ENCODE data around the gene YOD1. TPM values are rescaled to one million over a fixed set of nuclear protein-coding genes. Genes with fewer than 3 reads are reported as not detected.

Gene YOD1
- total RNA-seq, 5 donors from 2014 or later (not counting 1 experiment from before 2014, with no cell fraction given) = 7.8 to 13.5 (median 8.7) TPM

DNA sequence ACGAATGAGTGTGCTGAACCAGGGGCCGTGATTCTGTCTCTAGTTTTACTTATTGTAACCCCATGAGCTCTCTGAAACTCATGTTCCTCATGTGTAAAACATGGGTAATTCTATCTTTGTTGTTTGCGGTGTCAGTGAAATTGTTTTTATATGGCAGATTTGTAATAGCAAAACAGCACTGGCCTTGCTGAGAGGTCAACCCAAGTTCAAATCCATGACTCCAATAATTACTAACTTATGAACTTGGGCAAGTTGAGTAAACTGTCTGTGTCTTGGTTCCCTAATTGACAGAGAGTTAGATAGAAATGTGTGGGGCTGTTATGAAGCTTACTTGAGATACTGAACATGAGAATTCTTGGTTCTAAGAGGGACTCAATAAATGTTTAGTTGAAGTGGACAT is 36.3 kb downstream of the YOD1 start:
- Mint-ChIP-seq H3K27ac (no peak overlapping the region), H3K36me3 (no peaks in the 10 kb centered on the region), H3K27me3 (peaks cover 19 to 39% of the 10 kb centered on the region in 2 donors), H3K4me1 (no peaks in the 10 kb centered on the region), H3K4me3 (no peak overlapping the region), H3K9me3 (no peaks in the 10 kb centered on the region)
- WGBS (ENCODE audit: insufficient coverage) = no CpG with 5 or more reads among the region's 3 CpGs
- Histone ChIP-seq H3K4me3 (ENCODE audit: control insufficient read depth in 1 of 2, extremely low read depth in 1 of 2, low read length in 1 of 2) (no peak overlapping the region), H3K27ac (ENCODE audit: low read length) (no peak overlapping the region), H3K4me1 (ENCODE audit: control insufficient read depth in 1 of 2, extremely low read depth in 1 of 2, insufficient read depth in 2 of 2, low read length in 2 of 2) (no peaks in the 10 kb centered on the region), H3K27me3 (replicated peaks in 1 of 2; ENCODE audit: control insufficient read depth in 2 of 2, extremely low read depth in 1 of 2, insufficient read depth in 2 of 2, low read length in 1 of 2) (peaks cover 0 to 3% of the 10 kb centered on the region in 2 experiments), H3K36me3 (ENCODE audit: control insufficient read depth in 2 of 2, extremely low read depth in 1 of 2, insufficient read depth in 1 of 2, low read length in 1 of 2) (no peaks in the 10 kb centered on the region), H3K9me3 (no peaks in the 10 kb centered on the region)
- ATAC-seq (replicated peaks in 1 of 4) = no peak
- ChIA-PET POLR2A (no interaction called here), CTCF (interaction anchor here in 1 of 2 donors (1.6 kb wide), 1 partner anchor 10 kb away, joined by 5 read pairs; no protein-coding TSS in a partner anchor)
- DNase-seq = no peak

GRCh38 chr1:207013321-207014085 is 37.5 kb downstream of the YOD1 start:
- ChIA-PET POLR2A (interaction anchor here in 1 of 2 donors (0.5 kb wide), 1 partner anchor 121 kb away, joined by 3 read pairs; no protein-coding TSS in a partner anchor), CTCF (interaction anchor here in 1 of 2 donors (1.6 kb wide), 1 partner anchor 9 kb away, joined by 5 read pairs; no protein-coding TSS in a partner anchor)
- H3K36me3 Mint-ChIP-seq = no peaks in the 10 kb centered on the region
- 92% methylated on average over 4 of the region's 6 CpGs for WGBS (ENCODE audit: insufficient coverage)
- H3K27ac Mint-ChIP-seq = no peak overlapping the region
- Histone ChIP-seq H3K36me3 (ENCODE audit: control insufficient read depth in 2 of 2, extremely low read depth in 1 of 2, insufficient read depth in 1 of 2, low read length in 1 of 2) (no peaks in the 10 kb centered on the region), H3K4me1 (ENCODE audit: control insufficient read depth in 1 of 2, extremely low read depth in 1 of 2, insufficient read depth in 2 of 2, low read length in 2 of 2) (no peaks in the 10 kb centered on the region), H3K4me3 (ENCODE audit: control insufficient read depth in 1 of 2, extremely low read depth in 1 of 2, low read length in 1 of 2) (no peak overlapping the region), H3K27ac (ENCODE audit: low read length) (no peak overlapping the region), H3K27me3 (replicated peaks in 1 of 2; ENCODE audit: control insufficient read depth in 2 of 2, extremely low read depth in 1 of 2, insufficient read depth in 2 of 2, low read length in 1 of 2) (peaks cover 0 to 3% of the 10 kb centered on the region in 2 experiments), H3K9me3 (no peaks in the 10 kb centered on the region)
- no peak overlapping the region for H3K4me3 Mint-ChIP-seq
- H3K27me3 Mint-ChIP-seq = peaks cover 16 to 33% of the 10 kb centered on the region in 2 donors
- H3K4me1 Mint-ChIP-seq = no peaks in the 10 kb centered on the region
- ATAC-seq (replicated peaks in 1 of 4) (no peak), DNase-seq (no peak)
- no peaks in the 10 kb centered on the region for H3K9me3 Mint-ChIP-seq

DNA sequence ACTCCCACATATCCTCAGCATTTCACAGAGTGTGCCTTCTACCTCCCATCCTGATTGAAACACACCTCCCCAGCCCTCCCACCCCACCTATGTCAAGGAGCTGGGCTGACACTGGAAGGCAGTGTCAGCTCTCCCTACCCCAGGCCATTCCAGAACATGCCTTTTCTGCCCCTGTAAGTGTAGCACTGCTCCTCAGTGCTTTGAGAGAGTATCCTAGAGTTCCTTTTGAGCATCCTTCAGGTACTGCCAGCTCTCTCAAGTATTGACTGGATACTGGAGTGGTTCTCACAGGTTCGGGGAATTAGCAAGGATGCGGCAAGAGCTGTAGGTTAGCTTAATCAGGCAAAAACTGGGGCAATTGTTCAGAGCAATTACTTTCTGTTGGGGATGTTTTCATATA is 40.3 kb downstream of the YOD1 start:
- peaks cover 0 to 6% of the 10 kb centered on the region in 2 experiments for H3K27me3 ChIP-seq (replicated peaks in 1 of 2; ENCODE audit: control insufficient read depth in 2 of 2, extremely low read depth in 1 of 2, insufficient read depth in 2 of 2, low read length in 1 of 2)
- ATAC-seq (replicated peaks in 1 of 4) (no peak), DNase-seq (no peak)
- H3K9me3 ChIP-seq = no peaks in the 10 kb centered on the region
- Mint-ChIP-seq H3K9me3 (no peaks in the 10 kb centered on the region), H3K27ac (no peak overlapping the region), H3K27me3 (peaks cover 21 to 44% of the 10 kb centered on the region in 2 donors), H3K4me1 (no peaks in the 10 kb centered on the region), H3K4me3 (no peak overlapping the region), H3K36me3 (no peaks in the 10 kb centered on the region)
- H3K4me1 ChIP-seq (ENCODE audit: control insufficient read depth in 1 of 2, extremely low read depth in 1 of 2, insufficient read depth in 2 of 2, low read length in 2 of 2) = no peaks in the 10 kb centered on the region
- no peak overlapping the region for H3K27ac ChIP-seq (ENCODE audit: low read length)
- H3K4me3 ChIP-seq (ENCODE audit: control insufficient read depth in 1 of 2, extremely low read depth in 1 of 2, low read length in 1 of 2) = no peak overlapping the region
- 100% methylated on average over 1 of the region's 2 CpGs for WGBS (ENCODE audit: insufficient coverage)
- POLR2A ChIA-PET = no interaction called here
- H3K36me3 ChIP-seq (ENCODE audit: control insufficient read depth in 2 of 2, extremely low read depth in 1 of 2, insufficient read depth in 1 of 2, low read length in 1 of 2) = no peaks in the 10 kb centered on the region
- CTCF ChIA-PET = interaction anchor here (0.6 to 0.7 kb wide), 4 partner anchors 22 to 396 kb away, joined by 3 to 4 read pairs (median 4); no protein-coding TSS in a partner anchor

GRCh38 chr1:207009945-207010344 is 41.1 kb downstream of the YOD1 start:
- Mint-ChIP-seq H3K4me1 (peaks cover 0 to 3% (median 2%) of the 10 kb centered on the region in 3 donors), H3K27me3 (peaks cover 24 to 41% of the 10 kb centered on the region in 2 donors), H3K9me3 (no peaks in the 10 kb centered on the region), H3K36me3 (no peaks in the 10 kb centered on the region), H3K27ac (no peak overlapping the region), H3K4me3 (no peak overlapping the region)
- no peak overlapping the region for H3K27ac ChIP-seq (ENCODE audit: low read length)
- WGBS (ENCODE audit: insufficient coverage) = 100% methylated on average over 5 of the region's 7 CpGs
- no peak for ATAC-seq (replicated peaks in 1 of 4)
- no peaks in the 10 kb centered on the region for H3K36me3 ChIP-seq (ENCODE audit: control insufficient read depth in 2 of 2, extremely low read depth in 1 of 2, insufficient read depth in 1 of 2, low read length in 1 of 2)
- no peak for DNase-seq
- H3K9me3 ChIP-seq = no peaks in the 10 kb centered on the region
- POLR2A ChIA-PET = no interaction called here
- CTCF ChIA-PET = no interaction called here
- H3K27me3 ChIP-seq (replicated peaks in 1 of 2; ENCODE audit: control insufficient read depth in 2 of 2, extremely low read depth in 1 of 2, insufficient read depth in 2 of 2, low read length in 1 of 2) = peaks cover 0 to 6% of the 10 kb centered on the region in 2 experiments
- no peak overlapping the region for H3K4me3 ChIP-seq (ENCODE audit: control insufficient read depth in 1 of 2, extremely low read depth in 1 of 2, low read length in 1 of 2)
- no peaks in the 10 kb centered on the region for H3K4me1 ChIP-seq (ENCODE audit: control insufficient read depth in 1 of 2, extremely low read depth in 1 of 2, insufficient read depth in 2 of 2, low read length in 2 of 2)

DNA sequence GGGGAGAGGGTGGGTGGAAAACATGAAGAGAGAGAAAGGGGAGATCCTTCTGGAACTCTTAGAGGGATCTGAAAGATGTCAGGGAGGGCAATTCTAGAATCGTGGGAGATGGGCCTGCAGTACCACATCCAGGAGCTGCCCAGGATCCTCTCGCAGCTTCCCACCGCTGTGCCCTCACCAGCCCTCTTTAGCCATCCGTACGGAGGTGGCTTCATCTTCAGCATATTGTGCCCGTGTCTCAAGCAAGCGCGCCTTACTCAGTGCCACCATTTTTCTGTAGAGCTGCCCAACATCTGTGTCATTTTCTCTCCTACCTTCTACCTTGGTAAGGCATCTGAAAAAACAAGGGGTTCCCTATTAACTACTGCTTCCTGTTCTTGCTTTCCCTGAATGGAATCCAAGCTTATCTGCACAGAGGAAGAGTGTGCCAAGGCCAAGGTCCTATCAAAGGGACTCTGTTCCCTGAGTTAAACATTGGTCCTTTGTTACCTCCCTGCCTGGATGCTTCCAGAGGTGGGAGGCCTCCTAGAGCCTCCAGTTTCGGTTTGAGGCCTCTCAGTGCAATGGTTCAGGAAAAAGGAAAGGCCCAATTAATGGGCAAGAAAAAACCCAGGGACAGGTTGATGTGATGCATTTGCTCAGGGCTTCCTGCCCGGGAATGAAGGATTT is 41.7 kb downstream of the YOD1 start:
- H3K27me3 Mint-ChIP-seq = peaks cover 24 to 35% of the 10 kb centered on the region in 2 donors
- 89% methylated on average over 7 of the region's 10 CpGs for WGBS (ENCODE audit: insufficient coverage)
- DNase-seq (no peak), ATAC-seq (replicated peaks in 1 of 4) (no peak)
- ChIA-PET CTCF (no interaction called here), POLR2A (no interaction called here)
- H3K4me3 Mint-ChIP-seq = no peak overlapping the region
- Histone ChIP-seq H3K27ac (ENCODE audit: low read length) (no peak overlapping the region), H3K4me3 (ENCODE audit: control insufficient read depth in 1 of 2, extremely low read depth in 1 of 2, low read length in 1 of 2) (no peak overlapping the region), H3K9me3 (no peaks in the 10 kb centered on the region), H3K36me3 (ENCODE audit: control insufficient read depth in 2 of 2, extremely low read depth in 1 of 2, insufficient read depth in 1 of 2, low read length in 1 of 2) (no peaks in the 10 kb centered on the region), H3K27me3 (replicated peaks in 1 of 2; ENCODE audit: control insufficient read depth in 2 of 2, extremely low read depth in 1 of 2, insufficient read depth in 2 of 2, low read length in 1 of 2) (peaks cover 0 to 6% of the 10 kb centered on the region in 2 experiments), H3K4me1 (ENCODE audit: control insufficient read depth in 1 of 2, extremely low read depth in 1 of 2, insufficient read depth in 2 of 2, low read length in 2 of 2) (no peaks in the 10 kb centered on the region)
- H3K36me3 Mint-ChIP-seq = no peaks in the 10 kb centered on the region
- no peaks in the 10 kb centered on the region for H3K9me3 Mint-ChIP-seq
- H3K4me1 Mint-ChIP-seq = peaks cover 1 to 6% (median 2%) of the 10 kb centered on the region in 3 donors
- H3K27ac Mint-ChIP-seq = no peak overlapping the region

GRCh38 chr1:207007352-207008033 is 43.5 kb downstream of the YOD1 start:
- peaks cover 17 to 22% of the 10 kb centered on the region in 2 donors for H3K27me3 Mint-ChIP-seq
- H3K36me3 ChIP-seq (ENCODE audit: control insufficient read depth in 2 of 2, extremely low read depth in 1 of 2, insufficient read depth in 1 of 2, low read length in 1 of 2) = no peaks in the 10 kb centered on the region
- H3K4me1 Mint-ChIP-seq = peaks cover 1 to 6% (median 2%) of the 10 kb centered on the region in 3 donors
- H3K9me3 ChIP-seq = no peaks in the 10 kb centered on the region
- ChIA-PET POLR2A (no interaction called here), CTCF (no interaction called here)
- no peaks in the 10 kb centered on the region for H3K9me3 Mint-ChIP-seq
- ATAC-seq (replicated peaks in 1 of 4) (no peak), DNase-seq (no peak)
- H3K4me1 ChIP-seq (ENCODE audit: control insufficient read depth in 1 of 2, extremely low read depth in 1 of 2, insufficient read depth in 2 of 2, low read length in 2 of 2) = no peaks in the 10 kb centered on the region
- no peaks in the 10 kb centered on the region for H3K36me3 Mint-ChIP-seq
- H3K27me3 ChIP-seq (replicated peaks in 1 of 2; ENCODE audit: control insufficient read depth in 2 of 2, extremely low read depth in 1 of 2, insufficient read depth in 2 of 2, low read length in 1 of 2) = peaks cover 0 to 6% of the 10 kb centered on the region in 2 experiments
- no peak overlapping the region for H3K4me3 ChIP-seq (ENCODE audit: control insufficient read depth in 1 of 2, extremely low read depth in 1 of 2, low read length in 1 of 2)
- H3K27ac Mint-ChIP-seq = no peak overlapping the region
- no peak overlapping the region for H3K27ac ChIP-seq (ENCODE audit: low read length)
- no peak overlapping the region for H3K4me3 Mint-ChIP-seq
- 58% methylated on average over 2 of the region's 5 CpGs for WGBS (ENCODE audit: insufficient coverage)

Measured in T-cell (primary cell).